Heart left ventricle (tissue), 13 donors: ENCODE data around the gene CCL18.

Experiments
- CTCF ChIP-seq, 12 donors: fragments of 200-600 bp; sonication (generic) in 4 of 12; IDR thresholded peaks; one replicate each; pipeline versions ENCODE4 v1.5.0 to v1.8.0; 2018 to 2022; ENCODE audit warnings: antibody characterized with exemption in 12 of 12, mild to moderate bottlenecking in 5 of 12
- POLR2A ChIP-seq, 2 donors: fragments of 450-650 bp; IDR thresholded peaks; one replicate each; pipeline ENCODE4 v1.6.1; 2017; ENCODE audit warnings: antibody characterized with exemption in 2 of 2, mild to moderate bottlenecking in 2 of 2, moderate library complexity in 2 of 2
- donor health status: ischemic (EF 13 %, LVEDD 7.1; RV severe dilation, severe dysfunction).
- donor health status: DM: no; HTN: yes; CAD: no.
- donor health status: DM: no; HTN: no; CAD: no.
- donor health status: ischemic (EF 25% LVEDD 6.9; RV normal size, moderate dysfunction).
- donor health status: ischemic (EF 25% LVEDD 5.7; RV mildly dilated, moderate dysfunction).
- donor health status: ischemic (EF 35%, LVEDD 5.7; RV mildly dilated, moderate dysfunction).
- donor health status: nonischemic (EF 11% LVEDD 7.7; RV severe dilation, severe dysfunction).
- donor health status: DM: yes; HTN: yes; CAD: no.
- donor health status: PGD.
- donor health status: ischemic (EF 29% LVEDD 5.4; RV normal size, mild dysfunction).
- donor health status: nonischemic (EF 23%, LVEDD 6.1; RV moderate dilation, normal function).

- no peak for TF ChIP-seq CTCF (IDR thresholded peaks at IDR 0.05)
- no peak for TF ChIP-seq POLR2A (IDR thresholded peaks at IDR 0.05)
These were observed 44.6 kb upstream of the CCL18 start for GRCh38 chr17:36019423-36019822.
